Bronchial epithelial cell (primary cell): Measurements from ENCODE around the gene CCNK. TPM values are rescaled to one million over a fixed set of nuclear protein-coding genes. Genes with fewer than 3 reads are reported as not detected.

Experiments
- DNase-seq: peaks from one replicate; pipeline ENCODE4 v3.0.0-alpha.2; 2010; ENCODE audit warnings: low read depth
- FAIRE-seq: peaks from 2 replicates; lab custom pipeline; 2011; peaks lifted over from hg19 to GRCh38; lab: Jason Lieb, UNC
- H3K27me3 ChIP-seq: 2 replicates; pipeline ENCODE4 v1.5.1; 2011; ENCODE audit warnings: low read length; ENCODE audit not compliant: control insufficient read depth, insufficient read depth
- H3K36me3 ChIP-seq: 2 replicates; pipeline ENCODE4 v1.5.1; 2011; ENCODE audit warnings: low read length; ENCODE audit not compliant: control insufficient read depth, insufficient read depth
- H3K4me3 ChIP-seq: 2 replicates; pipeline ENCODE4 v1.5.1; 2011; ENCODE audit warnings: mild to moderate bottlenecking, low read depth, low read length, control low read depth
- total RNA-seq: library from RNA; depleted of rRNA; stranded (reverse); fragments of >200 nt; gene quantifications from 2 replicates; pipeline ENCODE4 v1.2.1, GENCODE V29; 2014
- TF ChIP-seq, protein P1 (sequence below): IDR thresholded peaks from 2 replicates; pipeline ENCODE4 v1.5.1; 2011; ENCODE audit warnings: mild to moderate bottlenecking, moderate library complexity, low read length, control low read depth, inconsistent platforms; ENCODE audit not compliant: insufficient read depth, severe bottlenecking

Gene CCNK
- total RNA-seq, 1 donor from 2014 or later: 18.4 TPM

DNA sequence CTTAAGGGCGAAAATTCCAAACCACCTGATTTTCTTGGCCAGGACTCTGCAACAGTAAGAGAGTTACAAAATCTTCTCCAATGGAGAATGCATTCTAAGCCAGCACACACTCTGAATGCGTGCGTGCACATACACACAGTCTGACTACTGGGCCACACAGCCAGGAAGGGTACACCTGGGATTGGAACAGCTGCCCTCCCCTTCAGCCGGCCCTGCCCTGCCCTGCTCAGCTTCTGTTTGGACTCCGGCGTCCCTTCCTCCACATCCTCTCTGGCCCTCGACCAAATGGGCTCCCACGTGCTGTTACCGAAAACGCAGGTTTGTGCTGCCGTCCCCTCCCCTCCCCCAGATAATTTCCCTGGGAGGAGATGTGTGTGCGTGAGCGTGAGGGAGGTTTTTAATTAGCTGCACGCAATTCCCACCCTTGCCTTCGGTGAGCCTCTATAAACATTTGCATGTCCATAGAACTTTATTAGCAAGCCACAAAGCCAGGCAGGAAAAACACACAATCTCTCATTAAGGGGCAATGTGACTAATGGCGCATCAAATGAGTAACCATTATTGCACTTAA lies 43.0 kb downstream of the CCNK start:
- FAIRE-seq: no peak
- H3K4me3 ChIP-seq: no peak overlapping the region
- TF ChIP-seq, protein P1, sequence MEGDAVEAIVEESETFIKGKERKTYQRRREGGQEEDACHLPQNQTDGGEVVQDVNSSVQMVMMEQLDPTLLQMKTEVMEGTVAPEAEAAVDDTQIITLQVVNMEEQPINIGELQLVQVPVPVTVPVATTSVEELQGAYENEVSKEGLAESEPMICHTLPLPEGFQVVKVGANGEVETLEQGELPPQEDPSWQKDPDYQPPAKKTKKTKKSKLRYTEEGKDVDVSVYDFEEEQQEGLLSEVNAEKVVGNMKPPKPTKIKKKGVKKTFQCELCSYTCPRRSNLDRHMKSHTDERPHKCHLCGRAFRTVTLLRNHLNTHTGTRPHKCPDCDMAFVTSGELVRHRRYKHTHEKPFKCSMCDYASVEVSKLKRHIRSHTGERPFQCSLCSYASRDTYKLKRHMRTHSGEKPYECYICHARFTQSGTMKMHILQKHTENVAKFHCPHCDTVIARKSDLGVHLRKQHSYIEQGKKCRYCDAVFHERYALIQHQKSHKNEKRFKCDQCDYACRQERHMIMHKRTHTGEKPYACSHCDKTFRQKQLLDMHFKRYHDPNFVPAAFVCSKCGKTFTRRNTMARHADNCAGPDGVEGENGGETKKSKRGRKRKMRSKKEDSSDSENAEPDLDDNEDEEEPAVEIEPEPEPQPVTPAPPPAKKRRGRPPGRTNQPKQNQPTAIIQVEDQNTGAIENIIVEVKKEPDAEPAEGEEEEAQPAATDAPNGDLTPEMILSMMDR: no peak
- H3K27me3 ChIP-seq: no peaks in the 10 kb centered on the region
- DNase-seq: no peak
- peaks cover 3% of the 10 kb centered on the region for H3K36me3 ChIP-seq

DNA sequence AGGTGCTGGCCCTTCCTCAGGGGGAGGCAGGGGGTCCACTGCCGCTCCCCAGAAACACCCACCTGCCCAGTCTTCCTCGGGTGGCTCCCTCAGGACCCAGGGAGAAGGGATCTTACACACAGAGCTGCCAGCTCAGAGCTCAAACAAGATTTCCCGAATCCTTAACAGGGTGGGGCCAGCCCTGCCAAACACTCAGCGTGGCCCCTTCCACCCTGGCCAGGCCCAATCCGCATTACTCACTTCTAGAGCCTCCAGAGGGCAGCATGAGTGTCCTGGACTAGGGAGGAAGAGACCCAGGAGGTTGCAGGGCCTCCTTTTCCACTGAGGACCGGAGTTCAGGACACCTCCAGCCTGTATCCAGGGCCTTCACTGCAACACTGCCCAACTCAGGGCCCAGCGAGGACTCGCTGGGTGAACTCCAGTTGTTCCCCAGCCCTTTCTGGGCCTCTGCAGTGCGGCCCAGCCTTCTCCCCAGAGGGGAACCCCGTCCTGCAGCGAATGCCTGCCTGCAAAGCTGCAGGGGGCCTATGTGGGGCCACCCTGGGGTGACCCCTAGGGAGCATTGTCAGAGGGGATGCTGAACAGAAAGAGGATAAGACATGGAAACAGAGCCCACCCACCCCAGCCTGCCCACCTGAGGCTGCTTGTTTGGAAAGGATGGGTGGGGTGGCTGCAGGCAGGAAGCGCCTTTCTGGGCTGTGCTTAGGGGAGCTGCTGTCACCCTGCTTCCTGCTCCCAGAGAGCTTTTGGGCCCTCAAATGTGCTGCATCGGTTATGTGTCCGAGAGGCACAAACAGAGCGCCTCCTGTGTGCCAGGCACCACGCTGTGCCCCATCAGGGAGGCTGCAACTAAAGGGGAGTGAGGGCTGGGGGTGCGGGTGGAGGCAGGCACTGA lies 43.8 kb downstream of the CCNK start:
- H3K36me3 ChIP-seq: peaks cover 2% of the 10 kb centered on the region
- no peak for FAIRE-seq
- TF ChIP-seq, protein P1: peak; percentile 48
- H3K4me3 ChIP-seq: no peak overlapping the region
- H3K27me3 ChIP-seq: no peaks in the 10 kb centered on the region
- peak; percentile 48 for DNase-seq

DNA sequence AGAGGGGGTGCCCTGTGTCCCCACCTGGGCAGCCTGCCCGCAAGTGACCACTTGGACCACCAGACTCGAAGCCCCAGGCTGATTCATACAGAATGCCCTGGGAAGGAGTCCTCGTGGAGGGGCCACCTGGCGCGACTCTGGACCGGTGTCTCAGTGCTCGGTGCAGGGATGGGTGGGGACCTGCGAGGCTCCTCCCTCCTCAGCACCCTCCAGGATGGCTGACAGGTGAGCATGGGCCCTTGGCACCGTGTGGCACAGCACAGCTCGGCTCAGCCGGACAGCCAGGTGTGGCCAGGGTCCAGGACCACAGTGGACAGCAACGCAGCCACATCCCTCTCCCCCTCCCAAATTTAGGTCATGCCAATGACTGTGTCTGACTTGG lies 44.5 kb downstream of the CCNK start:
- TF ChIP-seq, protein P1: no peak
- FAIRE-seq (no peak), DNase-seq (no peak)
- H3K27me3 ChIP-seq: no peaks in the 10 kb centered on the region
- H3K4me3 ChIP-seq: no peak overlapping the region
- H3K36me3 ChIP-seq: peaks cover 2% of the 10 kb centered on the region

DNA sequence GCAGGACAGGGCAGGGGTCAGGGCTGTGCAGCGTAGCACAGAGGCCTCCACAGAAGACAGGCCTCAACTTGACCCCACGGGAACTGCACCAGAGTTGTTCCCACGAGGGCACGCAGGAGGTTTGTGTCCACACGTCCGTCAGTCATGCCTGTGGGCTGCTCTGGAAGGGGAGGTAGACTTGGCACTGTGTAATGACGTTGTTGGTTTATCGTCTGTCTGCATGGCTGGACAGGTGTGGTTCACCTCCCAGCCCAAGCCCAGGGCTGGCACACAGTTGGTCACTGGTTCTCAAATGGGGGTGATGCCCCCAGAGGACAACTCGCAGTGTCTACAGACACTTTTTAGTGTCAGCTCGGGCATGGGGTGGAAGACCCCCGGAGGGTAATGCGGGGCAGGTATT lies 45.8 kb downstream of the CCNK start:
- FAIRE-seq (no peak), DNase-seq (no peak)
- H3K27me3 ChIP-seq: no peaks in the 10 kb centered on the region
- TF ChIP-seq, protein P1: no peak
- peaks cover 1% of the 10 kb centered on the region for H3K36me3 ChIP-seq
- H3K4me3 ChIP-seq: no peak overlapping the region

DNA sequence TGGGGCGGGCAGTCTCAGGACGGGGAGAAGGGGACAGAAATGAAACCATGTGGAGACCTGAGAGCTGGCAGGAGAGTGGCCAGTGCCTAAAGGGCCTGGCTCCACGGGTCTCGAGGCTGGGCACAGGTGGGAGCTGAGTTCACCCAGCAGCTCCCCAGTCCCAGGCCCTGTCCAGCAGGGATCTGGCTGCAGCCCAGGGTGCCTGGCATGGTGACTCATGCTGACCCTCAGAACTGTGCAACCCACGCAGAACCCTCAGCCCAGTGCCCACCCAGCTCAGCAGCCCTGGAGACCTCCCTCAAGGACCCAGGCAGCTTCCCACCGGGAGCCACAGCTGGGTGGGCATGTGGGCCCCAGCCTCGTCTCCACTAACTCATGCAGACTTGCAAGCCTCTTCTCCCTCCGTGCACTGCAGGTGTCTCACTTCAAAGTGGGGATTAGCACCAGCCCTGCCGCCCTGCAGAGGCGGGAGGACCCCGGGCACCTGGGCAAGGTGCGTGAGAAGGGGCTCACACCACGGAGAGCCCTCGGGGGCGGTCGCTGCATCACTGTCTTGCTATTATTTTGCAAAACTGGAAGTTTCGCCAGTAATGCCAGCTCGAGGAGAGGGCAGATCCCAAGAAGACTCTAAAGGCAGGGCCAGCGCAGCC lies 46.3 kb downstream of the CCNK start:
- Histone ChIP-seq H3K4me3 (no peak overlapping the region), H3K27me3 (no peaks in the 10 kb centered on the region), H3K36me3 (no peaks in the 10 kb centered on the region)
- TF ChIP-seq, protein P1: no peak
- FAIRE-seq: no peak
- no peak for DNase-seq
